HL-60 (cell line): ENCODE data around the gene NFIX.

ENCODE experiments used
- CTCF ChIP-seq: IDR thresholded peaks from one replicate; pipeline ENCODE4 v1.5.1; 2011; ENCODE audit warnings: low read length, control low read depth, inconsistent platforms; ENCODE audit not compliant: insufficient read depth
- GABPA ChIP-seq: IDR thresholded peaks from 2 replicates; pipeline ENCODE4 v1.6.1; 2012; ENCODE audit warnings: low read depth
- POLR2AphosphoS5 ChIP-seq: IDR thresholded peaks from 2 replicates; pipeline ENCODE4 v1.6.1; 2012; ENCODE audit warnings: low read depth

GRCh38 chr19:12987190-12987589 is 8.1 kb upstream of the NFIX start:
- TF ChIP-seq CTCF (no peak), POLR2AphosphoS5 (no peak), GABPA (no peak)
